Kidney glomerular epithelial cell (primary cell): ENCODE data around the gene POLR2F.

Experiments used
- DNase-seq: peaks from one replicate; lab custom pipeline; 2025; lab: John Stamatoyannopoulos, UW

Gene POLR2F

GRCh38 chr22:37982151-37982785 is 28.8 kb downstream of the POLR2F start:
- no peak for DNase-seq

DNA sequence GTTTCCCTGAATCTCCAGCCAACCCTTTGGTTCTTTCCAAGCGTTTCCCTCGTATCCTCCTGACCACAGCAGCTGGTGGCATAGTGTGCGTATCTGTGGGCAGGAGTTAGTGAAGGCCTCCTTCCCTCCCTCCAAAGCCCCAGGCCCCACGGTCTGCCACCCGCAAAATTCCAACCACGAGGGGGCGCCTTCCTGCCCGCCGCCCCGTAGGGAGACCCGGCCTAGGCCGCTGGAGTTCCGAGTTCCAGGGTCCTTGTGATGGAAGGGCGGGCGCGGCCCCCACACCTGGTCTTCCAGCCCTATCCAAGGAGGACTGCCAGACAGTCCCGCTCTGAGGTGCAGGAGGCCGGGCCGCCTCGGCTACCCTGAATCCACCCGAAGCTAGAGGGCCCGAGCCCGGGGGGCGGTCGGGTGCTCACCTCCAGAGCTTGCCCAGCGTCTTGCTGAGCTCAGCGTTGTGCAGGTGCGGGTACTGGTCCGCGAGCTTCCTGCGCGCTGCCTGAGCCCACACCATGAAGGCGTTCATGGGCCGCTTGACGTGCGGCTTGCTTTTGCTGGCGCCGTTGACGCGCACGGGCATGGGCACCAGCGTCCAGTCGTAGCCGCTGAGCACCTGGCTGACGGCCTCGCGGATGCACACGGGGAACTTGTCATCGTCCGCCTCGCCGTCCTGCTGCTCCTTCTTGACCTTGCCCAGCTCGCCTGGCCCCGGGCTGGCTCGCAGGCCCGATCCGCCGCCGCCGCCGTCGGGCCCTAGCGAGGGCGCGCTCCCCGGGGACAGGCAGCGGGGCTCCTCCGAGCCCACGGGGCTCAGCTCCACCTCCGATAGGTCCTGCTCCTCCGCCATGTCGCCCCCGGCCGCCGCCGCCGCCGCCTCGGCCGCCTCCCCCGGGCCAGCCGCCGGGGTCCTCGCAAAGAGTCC is 29.7 kb downstream of the POLR2F start:
- no peak for DNase-seq

GRCh38 chr22:37983860-37984791 is 30.6 kb downstream of the POLR2F start, which contains the start of gene SOX10:
TSS of gene SOX10 (minus strand) at chr22:37984555. CDS start at chr22:37983784, 771 bp downstream.
- DNase-seq = no peak

DNA sequence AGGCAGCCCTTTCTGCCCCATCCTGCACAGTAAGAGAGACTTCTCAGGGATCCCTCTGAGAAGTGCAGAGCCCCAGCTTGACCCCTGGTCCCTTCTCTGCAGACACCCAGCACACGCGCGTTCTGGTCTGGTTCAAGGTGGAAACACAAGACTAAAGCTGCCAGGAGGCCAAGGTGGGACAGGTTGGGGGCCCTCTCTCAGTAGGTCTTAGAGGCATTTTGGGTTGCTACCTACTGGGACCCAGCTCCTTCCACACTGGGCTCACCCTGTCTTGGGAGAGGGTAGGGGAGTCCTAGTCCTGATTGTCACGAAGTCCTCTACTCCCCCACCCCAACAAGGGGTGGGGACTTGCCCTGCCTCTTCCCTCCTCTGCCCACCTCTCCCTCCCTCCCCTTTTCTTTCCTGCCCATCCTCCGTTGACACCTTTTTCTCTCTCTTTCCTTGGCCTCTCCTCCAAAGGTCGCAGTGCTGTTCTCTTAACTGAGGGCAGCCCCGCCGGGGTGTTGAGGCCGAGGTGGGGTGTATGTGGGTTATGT is 31.6 kb downstream of the POLR2F start:
- no peak for DNase-seq

GRCh38 chr22:37985751-37986281 is 32.3 kb downstream of the POLR2F start:
- no peak for DNase-seq

DNA sequence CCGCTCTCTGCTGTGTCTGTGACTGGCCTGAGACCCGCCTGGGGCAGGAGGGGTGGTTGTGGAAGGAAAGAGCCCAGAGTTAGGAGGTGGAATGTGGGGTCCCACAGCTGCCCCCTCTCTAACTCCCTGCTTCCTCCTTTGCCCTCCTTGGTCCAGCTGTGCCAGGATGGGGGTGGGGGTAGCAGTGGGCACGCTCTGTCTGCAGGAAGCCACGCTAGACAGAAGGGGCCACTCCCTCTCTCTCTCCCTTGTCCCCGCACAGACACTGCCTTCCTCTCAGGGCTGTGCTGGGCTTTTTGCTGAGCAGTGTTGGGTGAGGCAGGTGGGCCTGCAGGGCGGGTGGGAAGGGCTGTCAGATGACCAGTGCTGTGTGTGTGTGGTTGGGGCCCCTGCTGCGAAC is 32.9 kb downstream of the POLR2F start:
- no peak for DNase-seq

DNA sequence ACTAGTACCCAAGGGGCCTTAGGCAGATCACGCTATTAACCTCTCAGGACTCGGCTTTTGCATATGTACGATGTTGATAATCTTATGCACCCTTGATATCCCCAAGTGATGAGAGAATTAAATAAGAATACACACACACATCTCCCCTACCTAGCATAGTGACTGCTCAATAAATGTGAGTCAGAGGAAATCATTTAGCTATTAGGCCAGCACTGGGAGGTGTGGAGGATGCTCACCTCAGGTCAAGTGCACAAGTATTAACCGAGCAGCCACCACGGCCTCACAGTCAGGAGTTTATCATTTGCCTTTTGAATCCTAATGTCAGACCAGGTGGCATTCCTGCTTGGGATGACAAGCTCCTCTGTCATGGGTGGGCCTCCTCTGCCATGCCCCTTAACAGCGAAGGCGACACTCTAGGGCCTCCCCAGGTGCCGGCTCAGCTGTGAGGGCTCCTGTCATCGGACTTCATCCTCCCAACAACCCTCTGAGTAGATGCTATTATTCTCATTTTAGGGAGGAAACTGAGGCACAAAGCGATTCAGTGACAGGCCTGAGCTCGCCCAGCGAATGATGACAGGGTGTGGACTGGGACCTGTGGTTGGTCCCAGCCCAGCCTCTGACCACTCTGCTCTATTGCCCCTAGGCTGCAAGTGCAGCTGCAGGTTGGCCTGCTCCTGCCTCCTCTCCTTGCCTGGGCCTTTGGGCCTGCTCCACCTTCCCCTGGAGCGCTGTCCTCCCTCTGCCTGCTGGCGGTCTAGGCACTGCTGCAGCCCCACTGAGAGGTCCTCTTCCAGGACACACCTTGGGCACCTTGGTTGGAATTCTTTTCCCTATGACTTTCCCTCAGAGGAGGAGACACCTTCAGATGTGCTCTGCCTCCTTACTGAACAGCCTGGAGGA is 35.9 kb downstream of the POLR2F start:
- no peak for DNase-seq

- DNase-seq = no peak
Observed at GRCh38 chr22:37990301-37990700, 36.8 kb downstream of the POLR2F start.

GRCh38 chr22:37990862-37991261 is 37.4 kb downstream of the POLR2F start:
- DNase-seq = no peak

DNA sequence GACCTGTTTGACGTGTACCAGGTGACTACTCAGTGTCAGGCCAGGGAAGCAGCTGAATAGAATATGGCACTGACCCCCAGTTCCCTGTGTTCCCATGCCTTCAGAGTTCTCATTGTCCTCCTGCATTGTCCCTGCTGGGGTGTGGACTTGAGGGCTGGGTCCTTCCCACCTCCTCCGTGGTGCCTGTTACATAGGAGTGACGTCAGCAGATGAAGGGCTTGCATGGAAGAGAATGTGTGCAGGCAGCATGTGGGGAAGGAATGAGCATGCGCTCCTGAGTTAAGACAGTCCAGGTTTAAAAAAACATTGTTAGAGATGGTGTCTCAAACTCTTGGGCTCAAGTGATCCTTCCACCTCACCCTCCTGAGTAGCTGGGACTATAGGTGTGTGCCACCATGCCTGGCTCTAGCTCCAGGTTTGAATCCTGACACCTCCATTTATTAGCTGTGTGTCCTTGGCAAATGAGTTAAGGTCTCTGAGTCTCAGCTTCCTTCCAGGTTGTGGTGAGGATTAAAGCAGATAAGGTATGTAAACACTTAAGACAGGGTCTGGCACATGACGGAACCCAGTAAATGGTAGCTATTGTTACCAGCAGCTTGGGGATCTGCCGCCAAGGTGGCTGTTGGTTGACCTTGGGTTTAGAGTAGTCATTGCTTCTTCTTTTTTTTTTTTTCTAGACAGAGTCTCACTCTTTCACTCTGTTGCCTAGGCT is 38.4 kb downstream of the POLR2F start:
- DNase-seq = no peak

DNA sequence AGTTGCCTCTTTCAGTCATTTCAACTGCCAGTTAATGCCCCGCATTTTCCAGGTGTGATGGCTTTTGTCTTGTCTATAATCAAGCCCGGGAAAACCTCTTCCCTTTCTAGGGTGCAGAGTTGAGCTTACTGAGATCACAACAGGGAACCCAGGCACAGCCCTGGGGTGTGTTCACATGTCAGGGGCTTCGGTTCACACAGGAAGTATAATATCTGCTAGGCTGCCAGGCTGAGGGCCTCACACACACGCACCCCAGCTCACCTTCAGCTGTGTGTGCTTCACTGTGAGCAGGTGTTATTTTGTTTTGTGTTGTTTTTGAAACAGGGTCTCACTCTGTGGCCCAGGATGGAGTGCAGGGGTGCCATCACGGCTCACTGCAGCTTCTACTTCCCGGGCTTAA is 40.5 kb downstream of the POLR2F start:
- no peak for DNase-seq

- no peak for DNase-seq
Observed at GRCh38 chr22:37994982-37995381, 41.5 kb downstream of the POLR2F start.

- no peak for DNase-seq
Observed at GRCh38 chr22:37995460-37995859, 42.0 kb downstream of the POLR2F start.

DNA sequence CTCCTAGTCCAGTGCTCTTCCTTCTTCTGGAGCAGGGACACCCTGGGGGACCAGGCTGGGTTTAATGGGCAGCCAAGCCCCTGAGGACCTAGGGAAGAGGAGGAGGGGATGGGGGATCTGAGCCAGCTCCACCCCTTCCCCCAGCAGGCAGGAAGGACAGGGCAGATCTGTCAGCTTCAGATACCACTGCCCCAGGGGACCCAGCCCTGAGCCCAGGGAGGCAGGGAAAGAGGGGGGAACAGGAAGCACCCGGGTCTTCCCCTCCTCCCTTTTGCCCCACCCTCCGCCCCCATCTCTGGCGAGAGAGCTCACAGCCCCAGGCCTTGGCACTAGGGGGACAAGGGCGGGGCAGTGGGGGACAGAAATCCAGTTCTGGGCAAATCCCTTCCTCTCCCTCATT is 42.6 kb downstream of the POLR2F start:
- no peak for DNase-seq

DNA sequence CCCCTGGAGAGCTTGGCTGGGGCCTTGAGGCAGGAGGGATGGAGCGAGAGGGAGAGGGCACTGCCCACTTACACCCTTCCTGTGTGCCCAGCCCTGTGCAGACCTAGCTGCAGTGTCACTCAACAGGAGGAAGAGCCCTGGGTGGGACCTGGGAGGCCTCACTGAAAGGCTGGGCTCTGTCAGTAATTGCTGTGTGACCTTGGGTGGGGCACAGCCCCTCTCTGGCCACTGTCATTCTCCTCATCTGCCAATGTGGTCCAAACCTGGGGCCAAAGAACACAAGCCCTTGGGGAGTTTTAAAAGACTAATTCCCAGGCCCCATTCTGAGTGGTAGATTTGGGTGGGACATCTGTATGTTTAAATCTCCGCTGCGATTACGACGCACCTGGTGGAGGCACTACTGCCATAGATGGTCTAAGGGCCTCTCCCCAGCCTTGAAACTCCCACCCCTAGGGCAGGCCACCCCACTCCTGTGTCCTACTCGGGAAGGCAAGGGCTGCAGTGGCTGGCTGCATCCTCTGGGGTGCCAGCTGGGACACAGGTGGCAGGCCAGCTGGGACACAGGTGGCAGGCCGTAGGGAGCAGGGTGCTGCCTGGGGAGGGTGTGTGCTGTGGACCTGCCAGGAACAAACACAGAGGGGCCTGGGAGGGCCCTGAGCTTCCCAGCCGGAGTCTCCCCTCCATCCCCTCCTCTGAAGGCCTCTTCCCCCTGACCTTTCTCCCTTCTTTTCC is 43.2 kb downstream of the POLR2F start:
- DNase-seq = no peak

DNA sequence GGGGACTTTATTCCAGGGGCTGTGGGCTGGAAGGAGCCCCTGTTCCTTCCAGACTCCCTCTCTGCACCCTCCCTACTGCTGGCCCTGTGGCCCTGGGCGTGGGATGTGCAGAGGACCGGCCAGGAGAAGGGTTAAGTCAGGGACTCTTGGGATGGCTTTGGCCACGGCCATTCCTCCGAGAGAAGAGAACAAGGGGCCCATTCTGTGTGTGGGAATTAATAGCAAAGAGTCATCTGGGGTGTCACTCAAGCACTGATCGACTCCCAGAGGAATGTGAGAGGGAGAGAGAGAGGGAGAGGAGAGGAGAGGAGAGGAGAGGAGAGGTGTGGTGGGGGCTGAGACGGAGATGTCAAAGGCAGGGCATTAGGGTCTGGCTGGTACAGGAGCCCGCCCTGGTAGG is 45.0 kb downstream of the POLR2F start:
- no peak for DNase-seq

GRCh38 chr22:37999236-37999635 is 45.7 kb downstream of the POLR2F start:
- DNase-seq = no peak

DNA sequence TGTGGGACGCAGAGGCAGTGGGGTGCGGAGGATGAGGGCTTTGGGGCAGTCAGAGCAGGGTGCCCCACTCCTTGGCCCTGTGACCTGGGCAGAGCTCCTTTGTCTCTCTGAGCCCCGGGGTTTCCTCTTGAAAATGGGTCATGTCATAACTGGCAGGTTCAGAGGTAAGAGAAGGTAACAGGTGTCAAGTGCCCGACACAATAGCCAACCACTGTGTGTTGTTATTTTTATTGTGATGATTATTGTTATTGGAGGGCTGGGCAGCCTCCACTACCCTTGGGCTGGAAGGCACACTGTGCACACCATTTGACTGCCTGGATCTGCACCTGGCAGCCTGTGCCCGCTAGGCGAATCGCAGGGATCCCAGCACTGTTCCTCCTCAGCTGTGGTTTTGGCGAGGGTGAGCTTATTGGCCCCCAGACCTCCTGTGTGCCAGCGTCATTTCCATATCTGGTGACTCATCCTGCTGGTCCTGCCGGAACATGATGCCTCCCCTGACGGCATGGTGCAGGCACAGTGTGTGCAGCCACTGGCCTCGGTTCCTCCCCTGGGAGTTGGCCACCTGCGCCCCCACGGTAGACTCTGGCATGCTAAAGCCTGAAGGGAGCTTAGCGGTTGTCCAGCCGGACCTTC is 46.3 kb downstream of the POLR2F start:
- DNase-seq = no peak

DNA sequence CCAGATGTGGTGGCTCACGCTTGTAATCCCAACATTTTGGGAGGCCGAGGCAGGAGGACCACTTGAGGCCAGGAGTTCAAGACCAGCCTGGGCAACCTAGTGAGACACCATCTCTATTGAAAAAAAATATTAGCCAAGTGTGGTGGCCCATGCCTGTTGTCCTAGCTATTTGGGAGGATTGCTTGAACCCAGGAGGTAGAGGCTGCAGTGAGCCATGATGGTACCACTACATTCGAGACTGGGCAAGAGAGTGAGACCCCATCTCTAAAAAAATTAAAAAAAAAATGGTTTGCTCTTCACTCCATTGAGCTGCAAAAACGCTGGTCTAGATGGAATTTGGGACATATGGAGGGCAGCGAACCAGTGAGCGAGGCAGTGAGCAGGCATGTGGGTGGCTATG is 52.4 kb downstream of the POLR2F start:
- no peak for DNase-seq
